ENCODE data around the gene SLC5A10.

GRCh38 chr17:18956581-18956980 lies 4.6 kb downstream of the SLC5A10 start:
- TF ChIP-seq CTCF (IDR thresholded peaks at IDR 0.05) = no peak
- no peak for TF ChIP-seq POLR2A (IDR thresholded peaks at IDR 0.05)
